Activated T-helper 17 cell treated with anti-CD3 and anti-CD28 coated beads, Interleukin-2, amount 50 U/mL, for 72 hours (primary cell): Measurements from ENCODE around the gene RNASE9. TPM values are rescaled to one million over a fixed set of nuclear protein-coding genes. Genes with fewer than 3 reads are reported as not detected.
A peak's percentile ranks its signal among the peaks of the same experiment; 100 is the strongest.
"Not testable (repeated sequence)": the region's sequence is repeated elsewhere in the genome, so short reads cannot be mapped to it uniquely, and the experiment has no call there.

ENCODE experiments used
- ATAC-seq: fragments of 150-1000 bp; cut with Tn5 transposase; replicated peaks from 2 replicates; pipeline ENCODE4 v1.10.0; 2021; ENCODE audit warnings: mild to moderate bottlenecking, moderate library complexity
- H3K27ac Mint-ChIP-seq: one replicate; pipeline ENCODE4 v1.8.0; 2022; ENCODE audit warnings: mixed read lengths
- H3K27me3 Mint-ChIP-seq: one replicate; pipeline ENCODE4 v1.8.0; 2022; ENCODE audit warnings: mixed read lengths
- H3K36me3 Mint-ChIP-seq: one replicate; pipeline ENCODE4 v1.8.0; 2022; ENCODE audit warnings: low read depth, mild to moderate bottlenecking, mixed read lengths
- H3K4me1 Mint-ChIP-seq: one replicate; pipeline ENCODE4 v1.8.0; 2022; ENCODE audit warnings: mixed read lengths
- H3K4me3 Mint-ChIP-seq: one replicate; pipeline ENCODE4 v1.8.0; 2022; ENCODE audit warnings: mild to moderate bottlenecking, mixed read lengths
- H3K9me3 Mint-ChIP-seq: one replicate; pipeline ENCODE4 v1.8.0; 2022; ENCODE audit warnings: mixed read lengths
- total RNA-seq, 2 donors: library from RNA; stranded (reverse); gene quantifications; one replicate each; pipeline ENCODE4 v1.2.3, GENCODE V29; 2022

The RNASE9 gene
- total RNA-seq, 2 donors from 2014 or later = not detected

- Mint-ChIP-seq H3K27ac (no peak within 1 kb of the TSS), H3K4me1 (peaks cover 8% of the 10 kb centered on the region), H3K4me3 (no peak within 1 kb of the TSS), H3K27me3 (peaks cover 7% of the 10 kb centered on the region), H3K9me3 (no peaks in the 10 kb centered on the region), H3K36me3 (no peaks in the 10 kb centered on the region)
- ATAC-seq = no peak
Observed at GRCh38 chr14:20591235-20591634, 30.4 kb upstream of the RNASE9 start, which contains the start of gene RNASE12. RNASE12 (minus strand) TSS chr14:20591376; CDS start chr14:20590723, 653 bp downstream.

DNA sequence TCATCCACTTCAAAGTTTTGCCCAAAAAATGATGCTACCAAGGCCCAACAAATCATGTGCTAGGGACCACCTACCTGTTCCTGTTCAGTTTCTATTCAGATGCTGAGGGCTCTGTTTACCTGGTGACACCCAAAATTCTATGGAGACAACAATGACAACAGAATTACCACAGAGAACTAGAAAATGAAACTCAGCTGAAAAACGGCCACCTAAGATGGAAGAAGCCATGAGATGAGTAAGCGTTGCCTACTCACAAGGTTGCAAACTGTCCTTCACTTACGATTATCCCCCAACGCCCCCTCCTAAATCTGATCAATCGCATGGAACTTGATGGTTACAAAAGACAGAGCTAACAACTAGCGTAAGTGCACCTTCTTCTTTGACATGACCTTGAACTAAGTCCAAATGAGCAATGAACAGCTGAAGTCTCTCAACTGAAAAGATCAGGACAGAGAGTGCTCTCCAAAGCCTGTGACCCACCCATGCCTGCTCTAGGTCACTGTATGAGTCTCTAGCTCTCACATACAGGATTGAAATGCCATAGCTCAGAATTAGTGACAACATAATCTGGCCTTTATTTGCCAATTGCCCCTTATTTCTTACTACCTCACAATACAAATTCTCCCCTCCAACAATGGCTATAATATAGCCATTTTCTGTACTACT is 26.8 kb upstream of the RNASE9 start, which contains the start of gene RNASE11:
RNASE11 (minus strand) TSS at position 513 of the 666 bp plus-strand sequence.
- peaks cover 4% of the 10 kb centered on the region for H3K9me3 Mint-ChIP-seq
- peaks cover 12% of the 10 kb centered on the region for H3K27me3 Mint-ChIP-seq
- H3K36me3 Mint-ChIP-seq = no peaks in the 10 kb centered on the region
- no peak within 1 kb of the TSS for H3K27ac Mint-ChIP-seq
- H3K4me1 Mint-ChIP-seq = peaks cover 8% of the 10 kb centered on the region
- ATAC-seq = peak; percentile 68
- no peak within 1 kb of the TSS for H3K4me3 Mint-ChIP-seq

DNA sequence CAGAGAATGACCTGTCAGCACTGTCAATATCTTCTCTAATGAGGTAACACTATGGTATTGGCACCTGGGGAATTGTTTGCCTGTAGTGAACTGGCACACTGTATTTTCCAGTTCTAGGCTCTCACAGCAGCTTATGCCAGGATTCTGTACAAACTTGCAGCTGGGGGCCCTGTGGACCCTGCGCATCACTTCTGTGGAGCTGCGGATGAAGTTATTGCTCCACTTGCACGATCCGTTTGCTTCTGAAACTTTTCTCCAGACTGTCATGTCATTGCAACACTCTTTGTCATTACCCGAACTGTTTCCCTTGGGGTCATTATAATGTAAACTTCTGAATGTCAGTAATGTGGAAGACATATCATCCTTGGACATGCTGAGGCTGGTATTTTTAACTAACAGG is 23.1 kb upstream of the RNASE9 start:
- Mint-ChIP-seq H3K9me3 (peaks cover 4% of the 10 kb centered on the region), H3K27ac (no peak overlapping the region), H3K4me1 (peaks cover 8% of the 10 kb centered on the region), H3K27me3 (peaks cover 5% of the 10 kb centered on the region), H3K4me3 (no peak overlapping the region), H3K36me3 (no peaks in the 10 kb centered on the region)
- ATAC-seq = no peak

GRCh38 chr14:20583142-20583541 is 22.3 kb upstream of the RNASE9 start:
- Mint-ChIP-seq H3K36me3 (no peaks in the 10 kb centered on the region), H3K27me3 (peaks cover 5% of the 10 kb centered on the region), H3K9me3 (peaks cover 4% of the 10 kb centered on the region), H3K4me3 (no peak overlapping the region), H3K27ac (no peak overlapping the region), H3K4me1 (peaks cover 13% of the 10 kb centered on the region)
- ATAC-seq = no peak

GRCh38 chr14:20580242-20580641 is 19.4 kb upstream of the RNASE9 start:
- no peak overlapping the region for H3K27ac Mint-ChIP-seq

GRCh38 chr14:20578784-20579502 is 18.1 kb upstream of the RNASE9 start:
- Mint-ChIP-seq H3K27ac (no peak overlapping the region), H3K27me3 (no peaks in the 10 kb centered on the region), H3K36me3 (no peaks in the 10 kb centered on the region), H3K4me1 (peaks cover 10% of the 10 kb centered on the region), H3K4me3 (no peak overlapping the region), H3K9me3 (no peaks in the 10 kb centered on the region)
- ATAC-seq = no peak

More at GRCh38 chr14:20580242-20580641, 19.4 kb upstream of the RNASE9 start:
- no peak for ATAC-seq
- Mint-ChIP-seq H3K27me3 (no peaks in the 10 kb centered on the region), H3K4me1 (peaks cover 5% of the 10 kb centered on the region), H3K4me3 (no peak overlapping the region), H3K9me3 (no peaks in the 10 kb centered on the region), H3K36me3 (no peaks in the 10 kb centered on the region)

- H3K9me3 Mint-ChIP-seq = no peaks in the 10 kb centered on the region
- no peaks in the 10 kb centered on the region for H3K27me3 Mint-ChIP-seq
- H3K4me1 Mint-ChIP-seq = peaks cover 10% of the 10 kb centered on the region
- no peak for ATAC-seq
- no peak overlapping the region for H3K27ac Mint-ChIP-seq
- H3K36me3 Mint-ChIP-seq = no peaks in the 10 kb centered on the region
- H3K4me3 Mint-ChIP-seq = no peak overlapping the region
Observed at GRCh38 chr14:20578325-20578724, 17.5 kb upstream of the RNASE9 start.

DNA sequence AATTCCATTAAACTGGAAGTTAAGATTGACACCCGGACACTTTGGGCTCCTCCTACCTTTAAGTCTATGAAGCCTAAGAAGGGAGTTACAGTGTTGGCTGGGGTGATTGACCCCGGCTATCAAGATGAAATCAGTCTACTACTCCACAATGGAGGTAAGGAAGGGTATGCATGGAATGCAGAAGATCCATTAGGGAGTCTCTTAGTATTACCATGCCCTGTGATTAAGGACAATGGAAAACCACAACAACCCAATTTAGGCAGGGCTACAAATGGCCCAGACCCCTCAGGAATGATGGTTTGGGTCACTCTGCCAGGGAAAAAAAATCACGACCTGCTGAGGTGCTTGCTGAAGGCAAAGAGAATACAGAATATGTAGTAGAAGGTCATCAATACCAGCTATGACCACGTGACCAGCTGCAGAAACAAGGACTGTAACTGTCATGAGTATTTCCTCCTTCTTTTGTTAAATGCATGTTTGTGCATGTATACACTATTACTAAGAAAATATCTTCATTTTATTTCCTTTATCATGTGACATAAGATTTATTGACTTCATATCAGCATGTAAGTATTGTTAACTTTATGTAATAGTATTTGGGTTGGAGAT is 11.6 kb upstream of the RNASE9 start:
- H3K4me1 Mint-ChIP-seq, H3K27me3 Mint-ChIP-seq, H3K36me3 Mint-ChIP-seq, H3K27ac Mint-ChIP-seq, ATAC-seq, H3K4me3 Mint-ChIP-seq, H3K9me3 Mint-ChIP-seq: not testable (repeated sequence)

DNA sequence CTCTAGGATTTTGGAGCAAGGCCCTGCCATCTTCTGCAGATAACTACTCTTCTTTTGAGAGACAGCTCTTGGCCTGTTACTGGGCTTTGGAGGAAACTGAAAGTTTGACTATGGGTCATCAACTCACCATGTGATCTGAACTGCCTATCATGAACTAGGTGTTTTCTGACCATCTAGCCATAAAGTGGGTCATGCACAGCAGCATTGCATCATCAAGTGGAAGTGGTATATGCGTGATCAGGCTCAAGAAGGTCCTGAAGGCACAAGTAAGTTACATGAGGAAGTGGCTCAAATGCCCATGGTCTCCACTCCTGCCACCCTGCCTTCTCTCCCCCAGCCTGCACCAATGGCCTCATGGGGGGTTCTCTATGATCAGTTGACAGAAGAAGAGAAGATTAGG is 9.9 kb upstream of the RNASE9 start:
- H3K4me1 Mint-ChIP-seq, H3K9me3 Mint-ChIP-seq, ATAC-seq, H3K27me3 Mint-ChIP-seq, H3K36me3 Mint-ChIP-seq, H3K27ac Mint-ChIP-seq, H3K4me3 Mint-ChIP-seq: not testable (repeated sequence)

DNA sequence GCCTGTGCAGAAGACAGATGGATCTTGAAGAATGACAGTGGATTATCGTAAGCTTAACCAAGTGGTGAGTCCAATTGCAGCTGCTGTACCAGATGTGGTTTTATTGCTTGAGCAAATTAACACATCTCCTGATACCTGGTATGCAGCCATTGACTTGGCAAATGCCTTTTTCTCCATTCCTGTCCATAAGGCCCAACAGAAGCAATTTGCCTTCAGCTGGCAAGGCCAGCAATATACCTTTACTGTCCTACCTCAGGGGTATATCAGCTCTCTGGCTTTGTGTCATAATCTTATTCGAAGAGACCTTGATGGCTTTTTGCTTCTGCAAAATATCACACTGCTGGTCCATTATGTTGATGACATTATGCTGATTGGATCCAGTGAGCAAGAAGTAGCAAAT is 9.0 kb upstream of the RNASE9 start:
- H3K27me3 Mint-ChIP-seq, H3K27ac Mint-ChIP-seq, H3K4me1 Mint-ChIP-seq, H3K4me3 Mint-ChIP-seq, ATAC-seq, H3K36me3 Mint-ChIP-seq, H3K9me3 Mint-ChIP-seq: not testable (repeated sequence)

- Mint-ChIP-seq H3K36me3 (no peaks in the 10 kb centered on the region), H3K4me3 (no peak overlapping the region), H3K9me3 (no peaks in the 10 kb centered on the region), H3K4me1 (no peaks in the 10 kb centered on the region), H3K27ac (no peak overlapping the region), H3K27me3 (peaks cover 4% of the 10 kb centered on the region)
- ATAC-seq = no peak
Observed at GRCh38 chr14:20569066-20569465, 8.2 kb upstream of the RNASE9 start.

DNA sequence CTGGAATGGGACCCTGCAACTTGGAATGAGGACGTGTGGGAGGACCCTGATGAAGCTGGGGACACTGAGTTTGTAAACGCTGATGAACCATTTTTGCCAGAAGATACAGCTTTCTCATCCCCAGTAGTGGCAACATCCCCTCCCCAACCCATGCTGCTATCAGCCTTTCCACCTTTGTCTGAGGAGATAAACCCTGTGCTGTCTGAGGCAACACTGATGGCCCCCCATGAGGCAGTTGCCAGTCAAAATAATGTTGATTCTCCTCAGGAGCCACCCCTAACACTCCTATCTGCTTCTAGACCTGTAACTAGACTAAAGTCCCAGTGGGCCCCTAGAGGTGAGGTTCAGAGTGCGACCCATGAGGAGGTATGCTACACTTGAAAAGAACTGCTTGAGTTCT is 7.5 kb upstream of the RNASE9 start:
- H3K36me3 Mint-ChIP-seq = no peaks in the 10 kb centered on the region
- ATAC-seq = no peak
- H3K27me3 Mint-ChIP-seq = peaks cover 4% of the 10 kb centered on the region
- H3K27ac Mint-ChIP-seq = no peak overlapping the region
- no peak overlapping the region for H3K4me3 Mint-ChIP-seq
- H3K4me1 Mint-ChIP-seq = no peaks in the 10 kb centered on the region
- H3K9me3 Mint-ChIP-seq = no peaks in the 10 kb centered on the region

GRCh38 chr14:20567199-20567598 is 6.4 kb upstream of the RNASE9 start:
- H3K27me3 Mint-ChIP-seq, H3K9me3 Mint-ChIP-seq, ATAC-seq, H3K36me3 Mint-ChIP-seq, H3K4me1 Mint-ChIP-seq, H3K4me3 Mint-ChIP-seq, H3K27ac Mint-ChIP-seq: not testable (repeated sequence)

- H3K27me3 Mint-ChIP-seq = peaks cover 7% of the 10 kb centered on the region
- no peak overlapping the region for H3K4me3 Mint-ChIP-seq
- H3K27ac Mint-ChIP-seq = no peak overlapping the region
- no peak for ATAC-seq
- no peaks in the 10 kb centered on the region for H3K9me3 Mint-ChIP-seq
- H3K36me3 Mint-ChIP-seq = no peaks in the 10 kb centered on the region
- H3K4me1 Mint-ChIP-seq = no peaks in the 10 kb centered on the region
Observed at GRCh38 chr14:20564501-20564997, 3.7 kb upstream of the RNASE9 start.

- Mint-ChIP-seq H3K27me3 (peaks cover 7% of the 10 kb centered on the region), H3K4me1 (no peaks in the 10 kb centered on the region), H3K9me3 (no peaks in the 10 kb centered on the region), H3K27ac (no peak overlapping the region), H3K36me3 (no peaks in the 10 kb centered on the region), H3K4me3 (no peak overlapping the region)
- no peak for ATAC-seq
Observed at GRCh38 chr14:20563971-20564370, 3.1 kb upstream of the RNASE9 start.
